ENCODE results near the gene MICAL1. TPM values are rescaled to one million over a fixed set of nuclear protein-coding genes. Genes with fewer than 3 reads are reported as not detected.

Gene MICAL1
- total and polyA plus RNA-seq, 2 of the 8 experiments (the other 6 are each of a cell fraction or from before 2014, with no cell fraction given), result 42.5 to 55.4 TPM

DNA sequence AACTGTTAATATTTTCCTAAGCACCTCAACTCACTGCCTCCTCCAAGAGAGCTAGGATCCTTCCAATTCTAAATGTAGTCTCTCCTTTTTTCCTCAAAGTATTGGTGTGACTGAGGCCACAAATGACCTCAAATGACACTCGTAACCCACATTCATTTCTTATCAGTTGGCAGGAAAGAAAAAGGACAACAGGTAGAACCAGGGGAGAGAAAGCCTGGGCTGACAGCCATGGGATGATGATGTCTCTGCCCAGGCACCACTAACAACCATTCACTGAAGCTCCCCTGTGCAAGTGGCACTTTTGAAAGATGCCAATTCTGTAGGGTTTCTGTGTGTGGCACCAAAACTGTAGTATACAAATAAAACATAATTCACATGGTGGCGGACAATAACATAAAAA is 20.1 kb upstream of the MICAL1 start:
- DNase-seq (ENCODE audit: low read depth in 1 of 2, low spot score in 2 of 2) (no peak), FAIRE-seq (no peak)
- Histone ChIP-seq H4K5ac (ENCODE audit: insufficient read length, low read depth, low read length) (no peak overlapping the region), H3K23ac (ENCODE audit: insufficient read length) (no peak overlapping the region), H3K36me3 (ENCODE audit: control insufficient read depth in 2 of 4, insufficient read depth in 4 of 4, low read length in 3 of 4) (peaks cover 14 to 82% (median 59%) of the 10 kb centered on the region in 4 experiments), H2BK5ac (ENCODE audit: low read depth, low read length) (no peak overlapping the region), H2BK12ac (ENCODE audit: low read depth, low read length) (no peak overlapping the region), H2BK120ac (replicated peaks; ENCODE audit: low read depth, low read length) (no peak overlapping the region), H3K27ac (ENCODE audit: low read depth, low read length) (no peak overlapping the region), H3K18ac (ENCODE audit: extremely low read depth, low read length) (no peak overlapping the region), H3K23me2 (ENCODE audit: low read depth, low read length) (0 out of 2 replicates have a peak, but pooled peaks cover 5% of the 10 kb centered on the region), H2AK5ac (ENCODE audit: low read depth, low read length) (no peak overlapping the region), H4K8ac (ENCODE audit: extremely low read depth, insufficient read depth, low read length) (no peak overlapping the region), H3K4me1 (replicated peaks in 1 of 4; ENCODE audit: control insufficient read depth in 3 of 4, insufficient read depth in 4 of 4, low read length in 3 of 4) (peaks cover 0 to 7% (median 3%) of the 10 kb centered on the region in 4 experiments; a peak in 2 of 7 replicates), H3K4me3 (ENCODE audit: extremely low read depth in 1 of 4, insufficient read depth in 2 of 4, low read depth in 3 of 4, low read length in 4 of 4) (no peak overlapping the region), H3K27me3 (replicated peaks in 1 of 4; ENCODE audit: control insufficient read depth in 3 of 4, extremely low read depth in 1 of 4, insufficient read depth in 3 of 4, low read length in 3 of 4) (no peaks in the 10 kb centered on the region), H3K4ac (replicated peaks; ENCODE audit: insufficient read length, low read depth, low read length) (no peak overlapping the region), H3K4me2 (ENCODE audit: insufficient read depth in 1 of 2, low read depth in 2 of 2, low read length in 2 of 2) (no peak overlapping the region), H3K79me1 (ENCODE audit: low read depth, low read length) (peaks cover 18% of the 10 kb centered on the region), H2BK15ac (ENCODE audit: low read length) (no peak overlapping the region), H3K9ac (replicated peaks in 1 of 4; ENCODE audit: extremely low read depth in 1 of 4, low read depth in 3 of 4, low read length in 3 of 4) (no peak overlapping the region), H3K79me2 (ENCODE audit: control insufficient read depth in 1 of 2, insufficient read depth in 2 of 2, low read length in 2 of 2) (peaks cover 8 to 62% of the 10 kb centered on the region in 2 experiments), H2BK20ac (ENCODE audit: low read length) (no peak overlapping the region), H3K56ac (replicated peaks; ENCODE audit: insufficient read length, low read depth, low read length) (no peak overlapping the region), H3K14ac (ENCODE audit: insufficient read length) (no peak overlapping the region), H3K9me3 (ENCODE audit: insufficient read depth in 2 of 2, low read depth in 1 of 2, low read length in 1 of 2) (no peaks in the 10 kb centered on the region), H2AFZ (ENCODE audit: low read length) (no peak overlapping the region), H4K20me1 (replicated peaks in 1 of 2; ENCODE audit: control insufficient read depth in 1 of 2, insufficient read depth in 2 of 2, low read length in 2 of 2) (peaks cover 4 to 32% of the 10 kb centered on the region in 2 experiments), H4K91ac (replicated peaks; ENCODE audit: insufficient read length, low read length) (no peak overlapping the region)
- 92% methylated on average over 2 of the region's 2 CpGs; no CpG with 5 or more reads in 1 of the 2 experiments for WGBS, 2 experiments (ENCODE audit: extremely low coverage in 1 of 2, insufficient coverage in 1 of 2, insufficient read length in 1 of 2, insufficient replicate concordance in 2 of 2, low coverage in 1 of 2, low lambda C conversion rate in 2 of 2, missing lambda C conversion rate in 1 of 2)
- CTCF ChIA-PET (ENCODE audit: partially characterized antibody), result interaction anchor here (1.8 kb wide), 1 partner anchor 15 kb away, joined by 5 read pairs; no protein-coding TSS in a partner anchor
- POLR2A ChIA-PET (ENCODE audit: partially characterized antibody), result no interaction called here
- TF ChIP-seq SRF (IDR thresholded peaks at IDR 0.05; ENCODE audit: low read depth, low read length) (no peak), YY1 (IDR thresholded peaks at IDR 0.05; ENCODE audit: low read depth, low read length) (no peak), BACH1 (IDR thresholded peaks at IDR 0.05; ENCODE audit: low read length) (no peak), FOSL1 (IDR thresholded peaks at IDR 0.05; ENCODE audit: insufficient read depth, low read depth, low read length) (no peak), RNF2 (IDR thresholded peaks at IDR 0.05; ENCODE audit: borderline replicate concordance, low read depth, low read length, missing control alignments, poor library complexity, severe bottlenecking) (no peak), POLR2A (IDR thresholded peaks at IDR 0.05; ENCODE audit: control extremely low read depth in 1 of 2, low read depth in 2 of 2, low read length in 2 of 2) (no peak), ASH2L (IDR thresholded peaks at IDR 0.05; ENCODE audit: low read length) (no peak)
- TF ChIP-seq, protein P1, sequence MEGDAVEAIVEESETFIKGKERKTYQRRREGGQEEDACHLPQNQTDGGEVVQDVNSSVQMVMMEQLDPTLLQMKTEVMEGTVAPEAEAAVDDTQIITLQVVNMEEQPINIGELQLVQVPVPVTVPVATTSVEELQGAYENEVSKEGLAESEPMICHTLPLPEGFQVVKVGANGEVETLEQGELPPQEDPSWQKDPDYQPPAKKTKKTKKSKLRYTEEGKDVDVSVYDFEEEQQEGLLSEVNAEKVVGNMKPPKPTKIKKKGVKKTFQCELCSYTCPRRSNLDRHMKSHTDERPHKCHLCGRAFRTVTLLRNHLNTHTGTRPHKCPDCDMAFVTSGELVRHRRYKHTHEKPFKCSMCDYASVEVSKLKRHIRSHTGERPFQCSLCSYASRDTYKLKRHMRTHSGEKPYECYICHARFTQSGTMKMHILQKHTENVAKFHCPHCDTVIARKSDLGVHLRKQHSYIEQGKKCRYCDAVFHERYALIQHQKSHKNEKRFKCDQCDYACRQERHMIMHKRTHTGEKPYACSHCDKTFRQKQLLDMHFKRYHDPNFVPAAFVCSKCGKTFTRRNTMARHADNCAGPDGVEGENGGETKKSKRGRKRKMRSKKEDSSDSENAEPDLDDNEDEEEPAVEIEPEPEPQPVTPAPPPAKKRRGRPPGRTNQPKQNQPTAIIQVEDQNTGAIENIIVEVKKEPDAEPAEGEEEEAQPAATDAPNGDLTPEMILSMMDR (IDR thresholded peaks at IDR 0.05; ENCODE audit: control extremely low read depth in 1 of 3, insufficient read depth in 1 of 3, low read depth in 1 of 3, low read length in 3 of 3), result no peak

Measured in H1 (cell line).